H1 (cell line): ENCODE results near the gene RSL24D1. TPM values are rescaled to one million over a fixed set of nuclear protein-coding genes. Genes with fewer than 3 reads are reported as not detected.

Experiments used
- ASH2L ChIP-seq: fragments of 200-600, 300-600 bp; sonication (generic); IDR thresholded peaks from one replicate; pipeline ENCODE4 v1.7.1; 2017; ENCODE audit warnings: low read length
- BRCA1 ChIP-seq: IDR thresholded peaks from 2 replicates; pipeline ENCODE4 v1.6.1; 2012; ENCODE audit warnings: low read depth, low read length, improper control_type of control experiment
- CHD7 ChIP-seq: fragments of 300-600 bp; sonication (generic); IDR thresholded peaks from 2 replicates; pipeline ENCODE4 v1.7.1; 2012; ENCODE audit warnings: low read length, moderate library complexity, mild to moderate bottlenecking, inconsistent platforms; ENCODE audit not compliant: insufficient replicate concordance
- EP300 ChIP-seq, 2 experiments: IDR thresholded peaks; 1 replicate in 1 of 2; 2 replicates in 1 of 2; pipeline ENCODE4 v1.6.1; 2011 to 2012; ENCODE audit warnings: low read depth in 2 of 2, low read length in 2 of 2, mild to moderate bottlenecking in 2 of 2, borderline replicate concordance in 1 of 2, inconsistent platforms in 1 of 2, moderate library complexity in 1 of 2
- NRF1 ChIP-seq: IDR thresholded peaks from 2 replicates; pipeline ENCODE4 v1.6.1; 2011; ENCODE audit warnings: mild to moderate bottlenecking, low read depth, low read length, improper control_type of control experiment
- RAD21 ChIP-seq, 2 experiments: IDR thresholded peaks in 1 of 2; conservative IDR thresholded peaks in 1 of 2; 2 replicates each; pipeline ENCODE4 v1.6.1; 2011; ENCODE audit warnings: low read depth in 2 of 2, low read length in 2 of 2, improper control_type of control experiment in 1 of 2, inconsistent platforms in 1 of 2, mild to moderate bottlenecking in 1 of 2, moderate library complexity in 1 of 2
- RBBP5 ChIP-seq: IDR thresholded peaks from 2 replicates; pipeline ENCODE4 v1.7.1; 2012; ENCODE audit warnings: low read depth, mild to moderate bottlenecking, inconsistent platforms, low read length, moderate library complexity, borderline replicate concordance
- RXRA ChIP-seq: IDR thresholded peaks from 2 replicates; pipeline ENCODE4 v1.6.1; 2011; ENCODE audit warnings: low read depth, mild to moderate bottlenecking, low read length, moderate library complexity; ENCODE audit not compliant: insufficient read depth
- SIRT6 ChIP-seq: IDR thresholded peaks from one replicate; pipeline ENCODE4 v1.7.1; 2012; ENCODE audit warnings: low read length, inconsistent platforms
- polyA plus RNA-seq, 7 experiments: library from polyadenylated mRNA; depleted of rRNA in 3 of 7; stranded (reverse) in 5 of 7; unstranded in 2 of 7; fragments of >200 nt in 5 of 7; fragments of 200-250 nt in 2 of 7; gene quantifications; 1 replicate in 5 of 7; 2 replicates in 1 of 7; 4 replicates in 1 of 7; pipeline versions ENCODE4 v1.2.1 to v1.2.3, GENCODE V29; 2011 to 2013; ENCODE audit warnings: missing spikeins in 2 of 7, mixed read lengths in 2 of 7
- total RNA-seq: library from RNA; stranded (reverse); fragmentation: NEBNext Ultra II Directional; extraction: Animal tissue kit (Norgen Biotek cat#: 25700); gene quantifications from 2 replicates; pipeline ENCODE4 v1.2.1, GENCODE V29; 2021

Gene RSL24D1
- total and polyA plus RNA-seq, 2 of the 8 experiments (the other 6 are each of a cell fraction or from before 2014, with no cell fraction given), result 45.7 to 130 TPM

- TF ChIP-seq CHD7 (no peak), EP300 (IDR thresholded peaks at IDR 0.05; ENCODE audit: borderline replicate concordance in 1 of 2, low read depth in 2 of 2, low read length in 2 of 2) (no peak), RBBP5 (peak; percentile 95; the same call in 1 of the 2 replicates), ASH2L (peak; percentile 89), BRCA1 (peak; percentile 62), SIRT6 (no peak), RXRA (no peak), RAD21 (IDR thresholded peaks at IDR 0.05 in 1 of 2, conservative IDR thresholded peaks at IDR 0.05 in 1 of 2; ENCODE audit: low read depth in 2 of 2, low read length in 2 of 2) (peak in 1 of 2 experiments; percentile 10; a peak in 1 of 4 replicates), NRF1 (peak; percentile 60)
Observed at GRCh38 chr15:55196458-55197361, at the start of gene RSL24D1 (continued).
